CD4-positive, alpha-beta T cell treated with Interleukin-1 beta for 1 hour (primary cell): Measurements from ENCODE around the gene PPP1R3D.
"Not testable (repeated sequence)": the region's sequence is repeated elsewhere in the genome, so short reads cannot be mapped to it uniquely, and the experiment has no call there.

ENCODE experiments used
- DNase-seq, 2 donors: peaks; one replicate each; pipeline ENCODE4 v3.0.0-alpha.2; 2020 to 2022

Gene PPP1R3D

GRCh38 chr20:59912609-59913008 lies 27.5 kb downstream of the PPP1R3D start:
- no peak for DNase-seq

DNA sequence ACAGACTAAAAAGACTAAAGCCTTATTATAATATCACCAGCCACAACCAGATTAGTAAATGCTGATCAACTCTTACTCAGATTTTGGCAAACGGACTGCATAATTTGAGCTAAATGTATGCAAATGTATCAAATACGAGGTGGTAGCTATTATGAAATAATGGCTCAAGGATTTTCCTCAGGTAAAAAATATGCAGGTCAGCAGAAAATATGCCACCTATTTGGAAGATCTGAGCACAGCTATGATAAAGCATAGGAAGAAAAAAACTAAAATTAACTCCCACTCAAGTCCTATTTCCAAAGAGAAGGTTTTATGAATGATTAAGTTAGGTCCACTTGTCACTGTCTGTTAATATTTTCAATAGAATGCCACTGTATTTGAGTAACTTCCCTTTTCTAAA lies 29.1 kb downstream of the PPP1R3D start:
- DNase-seq, result no peak

DNA sequence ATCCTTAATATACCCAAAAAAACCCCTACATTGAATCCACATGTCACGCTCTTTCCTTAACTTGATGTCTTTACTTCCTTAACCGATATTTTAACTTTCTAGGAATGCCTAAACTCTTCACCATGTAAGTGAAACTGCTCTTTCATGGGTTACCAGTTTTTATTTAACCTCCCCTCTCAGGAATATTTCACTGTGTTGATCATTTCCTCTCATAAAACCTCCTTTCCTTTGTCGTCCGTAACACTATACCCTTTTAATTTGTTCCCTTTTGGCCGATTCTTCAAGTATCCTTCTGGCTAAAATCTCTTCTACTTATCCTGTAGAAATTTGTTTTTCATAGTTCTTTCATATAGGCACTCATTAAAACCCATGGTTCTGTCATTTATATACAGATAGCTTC lies 31.2 kb downstream of the PPP1R3D start:
- DNase-seq, result no peak

DNA sequence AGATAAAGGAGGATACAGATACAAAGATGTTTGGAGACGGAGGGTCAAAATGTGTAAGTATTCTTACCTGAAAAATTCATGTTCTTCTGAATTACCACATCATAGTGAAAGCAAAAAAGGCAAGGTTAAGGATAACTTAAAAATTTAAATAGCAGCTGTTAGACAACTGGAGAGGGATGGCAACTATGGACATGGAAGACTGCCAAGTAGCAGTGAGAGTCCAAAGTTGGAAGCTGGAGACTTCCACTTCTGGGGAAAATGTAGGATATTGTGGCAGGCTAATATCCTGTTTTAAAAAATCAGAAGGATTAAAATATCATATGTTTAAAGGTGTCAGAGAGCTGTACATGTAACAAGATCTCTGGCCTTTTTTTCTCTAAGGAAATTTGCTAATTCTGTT lies 36.5 kb downstream of the PPP1R3D start:
- DNase-seq, result no peak

DNA sequence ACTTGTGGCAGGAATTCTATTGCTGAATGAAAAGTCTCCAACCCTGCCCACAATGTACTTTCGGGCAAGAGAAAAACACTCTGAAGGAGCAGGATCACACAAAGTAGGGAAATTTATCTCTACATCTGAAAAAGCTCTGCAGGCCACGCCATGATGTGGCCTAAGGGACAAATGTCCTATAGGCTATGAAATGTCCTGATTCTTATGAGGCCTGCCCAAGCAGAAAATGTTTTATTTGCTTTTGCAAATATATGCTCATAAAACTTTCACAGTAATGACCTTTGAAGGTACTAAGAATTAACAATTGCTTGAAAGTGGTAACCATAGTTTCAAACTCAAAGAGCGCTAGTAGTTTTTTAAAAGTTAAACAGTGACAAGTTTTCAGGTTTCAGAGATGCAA lies 37.6 kb downstream of the PPP1R3D start:
- DNase-seq, result no peak

DNA sequence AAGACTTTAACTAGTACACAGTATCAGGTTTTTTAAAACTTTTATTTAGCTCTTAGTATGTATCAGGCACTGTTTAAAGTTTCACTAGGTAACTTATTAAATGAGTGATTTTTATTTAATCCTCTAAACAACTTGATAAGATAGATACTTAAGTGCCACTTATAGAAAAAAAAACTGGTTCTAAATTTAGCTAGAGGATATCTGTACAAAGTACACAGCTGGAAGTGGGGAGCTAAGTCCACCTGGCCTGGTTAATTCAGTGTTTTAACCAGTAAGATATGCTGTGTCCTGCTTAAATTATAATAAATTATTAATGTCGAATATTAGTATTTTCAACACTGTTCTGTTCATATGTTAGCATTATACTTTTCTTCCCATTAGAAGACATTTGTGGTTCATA lies 44.2 kb downstream of the PPP1R3D start:
- DNase-seq, result no peak

- no peak for DNase-seq
Observed at GRCh38 chr20:59891581-59891980, 48.5 kb downstream of the PPP1R3D start.

- not testable (repeated sequence) for DNase-seq
Observed at GRCh38 chr20:59890035-59890434, 50.1 kb downstream of the PPP1R3D start.

- no peak for DNase-seq
Observed at GRCh38 chr20:59888050-59888449, 52.1 kb downstream of the PPP1R3D start.
